LNCAP (cell line): ENCODE measurements around the gene ARAP2.

Source experiments
- TF ChIP-seq, protein P1 (sequence below): fragments of 450-650 bp; IDR thresholded peaks from 2 replicates; pipeline ENCODE4 v1.5.1; 2017; ENCODE audit warnings: mild to moderate bottlenecking

ARAP2 gene

DNA sequence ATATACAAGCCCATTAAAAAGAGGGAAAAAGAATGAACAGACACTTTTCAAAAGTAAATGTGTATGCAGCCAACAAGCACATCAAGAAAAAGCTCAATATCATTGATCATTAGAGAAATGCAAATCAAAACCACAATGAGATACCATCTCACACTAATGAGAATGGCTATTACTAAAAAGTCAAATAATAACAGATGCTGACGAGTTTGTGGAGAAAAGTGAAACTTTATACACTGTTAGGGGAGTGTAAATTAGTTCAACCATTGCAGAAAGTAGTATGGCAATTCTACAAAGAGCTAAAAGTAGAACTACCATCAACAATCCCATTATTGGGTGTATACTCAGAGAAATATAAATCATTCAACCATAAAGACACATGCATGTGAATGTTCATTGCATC is 203.0 kb downstream of the ARAP2 start:
- TF ChIP-seq, protein P1, sequence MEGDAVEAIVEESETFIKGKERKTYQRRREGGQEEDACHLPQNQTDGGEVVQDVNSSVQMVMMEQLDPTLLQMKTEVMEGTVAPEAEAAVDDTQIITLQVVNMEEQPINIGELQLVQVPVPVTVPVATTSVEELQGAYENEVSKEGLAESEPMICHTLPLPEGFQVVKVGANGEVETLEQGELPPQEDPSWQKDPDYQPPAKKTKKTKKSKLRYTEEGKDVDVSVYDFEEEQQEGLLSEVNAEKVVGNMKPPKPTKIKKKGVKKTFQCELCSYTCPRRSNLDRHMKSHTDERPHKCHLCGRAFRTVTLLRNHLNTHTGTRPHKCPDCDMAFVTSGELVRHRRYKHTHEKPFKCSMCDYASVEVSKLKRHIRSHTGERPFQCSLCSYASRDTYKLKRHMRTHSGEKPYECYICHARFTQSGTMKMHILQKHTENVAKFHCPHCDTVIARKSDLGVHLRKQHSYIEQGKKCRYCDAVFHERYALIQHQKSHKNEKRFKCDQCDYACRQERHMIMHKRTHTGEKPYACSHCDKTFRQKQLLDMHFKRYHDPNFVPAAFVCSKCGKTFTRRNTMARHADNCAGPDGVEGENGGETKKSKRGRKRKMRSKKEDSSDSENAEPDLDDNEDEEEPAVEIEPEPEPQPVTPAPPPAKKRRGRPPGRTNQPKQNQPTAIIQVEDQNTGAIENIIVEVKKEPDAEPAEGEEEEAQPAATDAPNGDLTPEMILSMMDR = no peak

DNA sequence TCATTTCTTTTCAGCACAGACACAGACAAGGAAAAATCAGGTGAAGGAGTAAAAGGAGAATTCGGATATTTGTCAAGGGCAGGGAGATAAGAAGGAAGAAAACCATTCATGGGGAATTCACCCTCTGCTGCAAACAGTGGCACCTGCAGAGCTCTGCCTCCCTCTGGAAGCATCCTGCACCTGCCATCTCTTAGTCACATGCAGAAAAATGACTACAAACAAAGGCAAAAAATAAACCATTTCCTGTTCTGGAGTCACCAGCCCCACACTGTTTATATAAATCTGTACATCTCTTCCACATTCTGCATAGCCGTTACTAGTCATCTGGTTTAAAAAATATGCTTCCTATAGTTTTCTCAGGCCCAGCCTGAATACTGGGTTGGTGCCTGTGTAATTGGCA is 205.3 kb downstream of the ARAP2 start:
- TF ChIP-seq, protein P1 = no peak

DNA sequence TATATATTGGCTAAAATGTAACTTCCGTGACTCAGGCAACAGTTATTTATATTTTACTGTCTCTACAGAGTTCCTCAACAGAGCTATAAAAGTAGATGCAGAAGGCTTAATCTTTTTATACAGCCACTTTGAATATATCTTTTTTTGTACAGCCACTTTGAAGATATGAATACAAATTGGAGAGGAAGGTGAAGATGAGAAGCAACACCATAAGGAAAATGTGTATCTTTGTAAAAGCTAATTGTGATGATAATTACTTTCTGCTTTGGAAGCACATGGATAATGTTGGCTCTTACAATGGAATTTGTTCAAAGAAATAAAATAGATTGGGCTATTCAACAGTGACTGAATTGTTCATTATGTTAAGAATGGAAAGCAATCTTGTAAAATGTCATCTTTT is 205.8 kb downstream of the ARAP2 start:
- TF ChIP-seq, protein P1 = no peak

DNA sequence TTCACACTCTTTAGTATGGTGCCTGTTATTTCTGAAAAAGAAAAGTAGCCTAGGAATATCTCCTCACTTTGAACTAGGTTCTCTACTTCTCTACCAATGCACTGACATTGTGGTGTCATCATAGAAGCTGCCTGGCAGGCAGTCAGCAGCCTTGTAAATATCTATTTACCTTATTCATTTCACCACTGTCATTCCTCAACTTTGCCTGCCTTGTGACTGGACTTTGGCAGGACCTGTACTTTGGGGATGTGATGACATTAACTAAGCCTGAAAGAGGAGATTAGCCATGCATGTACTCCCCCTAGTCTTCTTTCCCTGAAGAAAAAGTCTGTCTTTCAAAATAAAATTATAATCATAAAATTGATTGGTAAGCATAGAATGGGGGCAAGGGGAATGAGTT is 207.2 kb downstream of the ARAP2 start:
- TF ChIP-seq, protein P1 = no peak

DNA sequence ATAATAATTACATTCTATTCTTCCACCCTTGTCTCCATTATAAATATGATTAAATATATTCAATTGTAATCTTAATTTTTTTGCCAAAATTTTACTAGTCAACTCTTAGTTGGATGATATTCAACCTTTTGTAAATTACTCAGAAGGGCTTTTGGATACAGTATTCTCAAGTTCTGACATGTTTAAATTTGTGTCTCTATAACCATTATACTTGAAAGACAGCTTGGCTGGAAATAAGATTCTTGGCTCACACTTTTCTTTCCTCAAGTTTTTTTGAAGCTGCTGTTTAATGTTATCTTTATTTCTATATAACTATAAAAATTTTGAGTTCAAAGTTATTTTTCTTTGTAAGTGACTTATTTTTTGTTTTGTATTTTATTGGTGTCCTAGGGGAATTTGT is 214.4 kb downstream of the ARAP2 start:
- TF ChIP-seq, protein P1 = no peak

DNA sequence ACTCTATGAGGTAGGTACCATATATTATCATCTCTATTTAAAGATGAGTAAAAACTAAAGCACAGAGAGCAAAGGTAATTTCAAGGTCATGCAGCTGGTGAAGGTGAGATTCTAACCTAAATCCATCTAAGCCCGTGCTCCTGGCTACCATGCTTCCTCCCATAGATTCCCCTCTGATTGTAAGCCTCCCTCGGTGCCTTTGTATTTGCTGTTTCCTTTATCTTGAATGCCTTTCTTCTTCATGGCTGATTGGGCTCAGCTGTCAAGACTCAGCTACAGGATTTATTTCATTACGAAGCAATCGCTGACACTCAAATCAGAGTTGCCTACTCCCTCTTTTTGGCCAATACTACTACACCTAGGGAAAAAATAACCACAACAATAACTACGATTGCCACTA is 217.1 kb downstream of the ARAP2 start:
- TF ChIP-seq, protein P1 = no peak

DNA sequence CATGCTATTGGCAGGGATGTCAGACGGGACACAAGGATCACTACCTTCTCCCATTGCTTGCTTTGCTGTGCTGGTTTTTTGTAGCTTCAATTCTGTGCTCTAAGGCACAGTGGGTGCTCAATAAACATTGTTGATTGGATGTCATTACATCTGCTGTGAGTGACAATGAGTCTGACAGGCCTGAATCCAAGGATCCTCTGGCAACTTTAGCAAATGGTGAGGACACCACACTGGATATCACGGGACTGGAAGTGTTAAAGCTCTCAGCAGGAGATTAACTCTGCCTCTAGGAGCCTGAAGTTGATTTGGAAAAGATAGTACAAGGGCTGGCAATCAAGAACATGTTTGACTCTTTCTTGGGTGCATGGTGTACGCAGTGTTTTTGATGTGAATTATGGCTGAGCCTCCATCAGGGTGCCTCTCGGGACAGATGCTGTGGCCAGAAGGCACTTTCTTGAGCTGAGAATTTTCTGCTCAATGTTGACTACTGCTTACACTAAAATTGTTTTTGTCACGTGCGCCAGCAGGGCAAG is 217.9 kb downstream of the ARAP2 start:
- TF ChIP-seq, protein P1 = no peak

DNA sequence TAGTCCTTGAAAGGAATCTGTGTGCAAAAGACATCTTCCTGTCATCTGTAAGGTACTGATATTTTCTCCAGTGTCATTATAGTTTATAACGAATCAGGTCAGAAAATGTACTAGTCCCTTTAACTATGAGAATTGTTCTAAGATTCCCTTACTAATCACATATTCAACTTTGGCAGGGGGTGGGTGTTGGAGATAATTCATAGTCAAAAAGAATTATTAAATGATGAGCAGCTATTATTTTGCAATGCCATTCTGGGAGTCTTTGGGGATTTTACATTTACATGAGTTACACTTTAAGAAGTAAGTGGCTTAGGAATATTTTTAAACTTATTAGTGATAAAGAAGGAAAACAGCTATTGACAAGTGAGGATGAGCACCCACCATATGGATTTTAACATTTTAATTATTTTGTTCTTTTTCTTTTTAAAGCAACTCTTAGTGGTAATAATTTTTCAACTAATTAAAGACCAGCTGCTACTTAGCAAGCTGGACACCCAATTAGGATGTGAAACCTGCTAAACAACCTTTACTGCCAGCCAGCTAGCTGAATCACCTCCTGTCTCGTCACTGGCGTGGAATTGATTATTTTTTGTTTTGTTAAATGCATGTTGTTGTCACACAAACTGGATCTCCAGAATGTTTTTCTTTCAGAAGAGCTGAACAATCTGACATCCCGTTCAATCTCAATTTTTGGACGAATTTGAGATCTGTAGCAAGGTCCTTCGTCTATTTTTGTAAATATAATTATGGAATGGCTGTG is 219.2 kb downstream of the ARAP2 start:
- TF ChIP-seq, protein P1 = no peak
